Activated T-helper 17 cell treated with anti-CD3 and anti-CD28 coated beads, Interleukin-2, amount 50 U/mL, for 72 hours (primary cell): Measurements from ENCODE around the gene ANO10. TPM values are rescaled to one million over a fixed set of nuclear protein-coding genes. Genes with fewer than 3 reads are reported as not detected.
"Not testable (repeated sequence)": the region's sequence is repeated elsewhere in the genome, so short reads cannot be mapped to it uniquely, and the experiment has no call there.

Source experiments
- ATAC-seq: fragments of 150-1000 bp; cut with Tn5 transposase; replicated peaks from 2 replicates; pipeline ENCODE4 v1.10.0; 2021; ENCODE audit warnings: mild to moderate bottlenecking, moderate library complexity
- H3K27ac Mint-ChIP-seq: one replicate; pipeline ENCODE4 v1.8.0; 2022; ENCODE audit warnings: mixed read lengths
- H3K27me3 Mint-ChIP-seq: one replicate; pipeline ENCODE4 v1.8.0; 2022; ENCODE audit warnings: mixed read lengths
- H3K36me3 Mint-ChIP-seq: one replicate; pipeline ENCODE4 v1.8.0; 2022; ENCODE audit warnings: low read depth, mild to moderate bottlenecking, mixed read lengths
- H3K4me1 Mint-ChIP-seq: one replicate; pipeline ENCODE4 v1.8.0; 2022; ENCODE audit warnings: mixed read lengths
- H3K4me3 Mint-ChIP-seq: one replicate; pipeline ENCODE4 v1.8.0; 2022; ENCODE audit warnings: mild to moderate bottlenecking, mixed read lengths
- H3K9me3 Mint-ChIP-seq: one replicate; pipeline ENCODE4 v1.8.0; 2022; ENCODE audit warnings: mixed read lengths
- total RNA-seq, 2 donors: library from RNA; stranded (reverse); gene quantifications; one replicate each; pipeline ENCODE4 v1.2.3, GENCODE V29; 2022

ANO10 gene
- total RNA-seq, 2 donors from 2014 or later: 6.4 to 10.6 TPM

GRCh38 chr3:43526956-43527355 is 94.9 kb downstream of the ANO10 start:
- Mint-ChIP-seq H3K9me3 (peaks cover 4% of the 10 kb centered on the region), H3K4me1 (no peaks in the 10 kb centered on the region), H3K27me3 (no peaks in the 10 kb centered on the region), H3K4me3 (no peak overlapping the region), H3K27ac (no peak overlapping the region), H3K36me3 (no peaks in the 10 kb centered on the region)
- no peak for ATAC-seq

- peaks cover 7% of the 10 kb centered on the region for H3K9me3 Mint-ChIP-seq
These were observed 95.7 kb downstream of the ANO10 start for GRCh38 chr3:43525941-43526607.

GRCh38 chr3:43525386-43525785 is 96.4 kb downstream of the ANO10 start:
- Mint-ChIP-seq H3K9me3 (peaks cover 7% of the 10 kb centered on the region), H3K27me3 (no peaks in the 10 kb centered on the region), H3K4me1 (no peaks in the 10 kb centered on the region), H3K4me3 (no peak overlapping the region), H3K36me3 (no peaks in the 10 kb centered on the region), H3K27ac (no peak overlapping the region)
- ATAC-seq: no peak

More at GRCh38 chr3:43525941-43526607, 95.7 kb downstream of the ANO10 start:
- Mint-ChIP-seq H3K27me3 (no peaks in the 10 kb centered on the region), H3K27ac (no peak overlapping the region), H3K4me3 (no peak overlapping the region), H3K36me3 (no peaks in the 10 kb centered on the region), H3K4me1 (no peaks in the 10 kb centered on the region)
- ATAC-seq: no peak

- no peaks in the 10 kb centered on the region for H3K36me3 Mint-ChIP-seq
- no peaks in the 10 kb centered on the region for H3K27me3 Mint-ChIP-seq
- H3K27ac Mint-ChIP-seq: no peak overlapping the region
- peak; percentile 93 for ATAC-seq
- peaks cover 23% of the 10 kb centered on the region for H3K9me3 Mint-ChIP-seq
- H3K4me3 Mint-ChIP-seq: no peak overlapping the region
- H3K4me1 Mint-ChIP-seq: no peaks in the 10 kb centered on the region
These were observed 98.3 kb downstream of the ANO10 start for GRCh38 chr3:43523454-43524053.

GRCh38 chr3:43522727-43523362 is 99.0 kb downstream of the ANO10 start:
- ATAC-seq: no peak
- no peaks in the 10 kb centered on the region for H3K36me3 Mint-ChIP-seq
- H3K27ac Mint-ChIP-seq: no peak overlapping the region
- H3K27me3 Mint-ChIP-seq: no peaks in the 10 kb centered on the region
- no peak overlapping the region for H3K4me3 Mint-ChIP-seq
- no peaks in the 10 kb centered on the region for H3K4me1 Mint-ChIP-seq
- H3K9me3 Mint-ChIP-seq: peaks cover 27% of the 10 kb centered on the region

GRCh38 chr3:43521941-43522340 is 99.9 kb downstream of the ANO10 start:
- H3K4me1 Mint-ChIP-seq: no peaks in the 10 kb centered on the region
- H3K4me3 Mint-ChIP-seq: no peak overlapping the region
- H3K36me3 Mint-ChIP-seq: no peaks in the 10 kb centered on the region
- H3K9me3 Mint-ChIP-seq: peaks cover 23% of the 10 kb centered on the region
- no peak overlapping the region for H3K27ac Mint-ChIP-seq
- ATAC-seq: no peak
- no peaks in the 10 kb centered on the region for H3K27me3 Mint-ChIP-seq

- not testable (repeated sequence) for H3K4me1 Mint-ChIP-seq, H3K36me3 Mint-ChIP-seq, H3K27me3 Mint-ChIP-seq, H3K27ac Mint-ChIP-seq, H3K4me3 Mint-ChIP-seq, ATAC-seq
- peaks cover 23% of the 10 kb centered on the region for H3K9me3 Mint-ChIP-seq
These were observed 103.3 kb downstream of the ANO10 start for GRCh38 chr3:43518515-43518914.

GRCh38 chr3:43515970-43516635 is 105.7 kb downstream of the ANO10 start:
- no peak for ATAC-seq
- Mint-ChIP-seq H3K27me3 (no peaks in the 10 kb centered on the region), H3K4me3 (no peak overlapping the region)

GRCh38 chr3:43515208-43515917 is 106.4 kb downstream of the ANO10 start:
- Mint-ChIP-seq H3K27me3 (no peaks in the 10 kb centered on the region), H3K4me1 (no peaks in the 10 kb centered on the region), H3K36me3 (no peaks in the 10 kb centered on the region), H3K4me3 (no peak overlapping the region), H3K9me3 (peaks cover 20% of the 10 kb centered on the region), H3K27ac (no peak overlapping the region)
- ATAC-seq: peak; percentile 84

More at GRCh38 chr3:43515970-43516635, 105.7 kb downstream of the ANO10 start:
- no peaks in the 10 kb centered on the region for H3K36me3 Mint-ChIP-seq
- no peak overlapping the region for H3K27ac Mint-ChIP-seq
- H3K9me3 Mint-ChIP-seq: peaks cover 20% of the 10 kb centered on the region
- no peaks in the 10 kb centered on the region for H3K4me1 Mint-ChIP-seq

- ATAC-seq: no peak
- Mint-ChIP-seq H3K4me1 (no peaks in the 10 kb centered on the region), H3K4me3 (no peak overlapping the region)
These were observed 108.9 kb downstream of the ANO10 start for GRCh38 chr3:43512754-43513404.

GRCh38 chr3:43506644-43507043 is 115.2 kb downstream of the ANO10 start:
- H3K27ac Mint-ChIP-seq: no peak overlapping the region
- no peaks in the 10 kb centered on the region for H3K27me3 Mint-ChIP-seq
- H3K9me3 Mint-ChIP-seq: no peaks in the 10 kb centered on the region

More at GRCh38 chr3:43512754-43513404, 108.9 kb downstream of the ANO10 start:
- Mint-ChIP-seq H3K9me3 (no peaks in the 10 kb centered on the region), H3K36me3 (no peaks in the 10 kb centered on the region), H3K27ac (no peak overlapping the region), H3K27me3 (no peaks in the 10 kb centered on the region)

GRCh38 chr3:43505351-43505750 is 116.5 kb downstream of the ANO10 start:
- Mint-ChIP-seq H3K27me3 (no peaks in the 10 kb centered on the region), H3K36me3 (no peaks in the 10 kb centered on the region), H3K4me1 (peaks cover 17% of the 10 kb centered on the region), H3K4me3 (no peak overlapping the region), H3K9me3 (no peaks in the 10 kb centered on the region), H3K27ac (no peak overlapping the region)
- peak; percentile 93 for ATAC-seq

More at GRCh38 chr3:43506644-43507043, 115.2 kb downstream of the ANO10 start:
- no peak for ATAC-seq
- peaks cover 12% of the 10 kb centered on the region for H3K4me1 Mint-ChIP-seq
- no peak overlapping the region for H3K4me3 Mint-ChIP-seq
- no peaks in the 10 kb centered on the region for H3K36me3 Mint-ChIP-seq

- H3K27me3 Mint-ChIP-seq: no peaks in the 10 kb centered on the region
- H3K36me3 Mint-ChIP-seq: no peaks in the 10 kb centered on the region
- peak; percentile 32 for ATAC-seq
- peaks cover 25% of the 10 kb centered on the region for H3K4me1 Mint-ChIP-seq
- no peaks in the 10 kb centered on the region for H3K9me3 Mint-ChIP-seq
- no peak overlapping the region for H3K4me3 Mint-ChIP-seq
- H3K27ac Mint-ChIP-seq: peak overlapping the region; percentile 9
These were observed 118.6 kb downstream of the ANO10 start for GRCh38 chr3:43503067-43503728.
